Thyroid gland (tissue), 4 donors: Measurements from ENCODE around the gene COQ8A. TPM values are rescaled to one million over a fixed set of nuclear protein-coding genes. Genes with fewer than 3 reads are reported as not detected.

Experiments
- DNase-seq, 2 donors: peaks; one replicate each; pipeline ENCODE4 v3.0.0-alpha.2; 2019
- H3K27ac ChIP-seq, 3 donors: fragments of 200-600 bp; sonication (generic); 1 replicate in 2 of 3; 2 replicates in 1 of 3; pipeline ENCODE4 v1.5.1; 2016 to 2019; ENCODE audit warnings: mild to moderate bottlenecking in 1 of 3, moderate library complexity in 1 of 3
- H3K27me3 ChIP-seq: fragments of 200-600 bp; sonication (generic); one replicate; pipeline ENCODE4 v1.5.1; 2019
- H3K36me3 ChIP-seq, 2 donors: fragments of 200-600 bp; sonication (generic); one replicate each; pipeline ENCODE4 v1.5.1; 2016 to 2019
- H3K4me1 ChIP-seq, 2 donors: fragments of 200-600 bp; sonication (generic); one replicate each; pipeline ENCODE4 v1.5.1; 2017 to 2019
- H3K4me3 ChIP-seq, 3 donors: fragments of 200-600 bp; sonication (generic); replicated peaks in 1 of 3; 1 replicate in 2 of 3; 2 replicates in 1 of 3; pipeline ENCODE4 v1.5.1; 2016; ENCODE audit warnings: mild to moderate bottlenecking in 1 of 3
- H3K9me3 ChIP-seq: fragments of 200-600 bp; sonication (generic); one replicate; pipeline ENCODE4 v1.5.1; 2017
- POLR2A ChIP-seq, 2 donors: fragments of 450-650 bp; IDR thresholded peaks; one replicate each; pipeline ENCODE4 v1.6.1; 2017; ENCODE audit warnings: antibody characterized with exemption in 2 of 2, mild to moderate bottlenecking in 2 of 2, moderate library complexity in 1 of 2
- WGBS, 2 donors: methylation state at CpG; one replicate each; pipeline ENCODE4 v1.1.5; 2017; 5-methylcytosine and 5-hydroxymethylcytosine counted together
- intact Hi-C: fragments of 100-400 bp; cut with DNase I; formaldehyde crosslinking; loops from one replicate; pipeline ENCODE4 v1.15.1; 2023
- total RNA-seq, 4 donors: library from RNA; depleted of rRNA; stranded (reverse); fragments of >200 nt; gene quantifications; one replicate each; pipeline ENCODE4 v1.2.3, GENCODE V29; 2016
- TF ChIP-seq, protein P1 (sequence below), 6 experiments: fragments of 200-600 bp in 3 of 6; fragments of 450-650 bp in 3 of 6; sonication (generic) in 3 of 6; IDR thresholded peaks; one replicate each; pipeline ENCODE4 v1.5.1; 2016 to 2019; ENCODE audit warnings: antibody characterized with exemption in 6 of 6, mild to moderate bottlenecking in 2 of 6, inconsistent platforms in 1 of 6, moderate library complexity in 1 of 6

The COQ8A gene
- total RNA-seq, 4 donors from 2014 or later: 25.1 to 35.9 (median 30.1) TPM

DNA sequence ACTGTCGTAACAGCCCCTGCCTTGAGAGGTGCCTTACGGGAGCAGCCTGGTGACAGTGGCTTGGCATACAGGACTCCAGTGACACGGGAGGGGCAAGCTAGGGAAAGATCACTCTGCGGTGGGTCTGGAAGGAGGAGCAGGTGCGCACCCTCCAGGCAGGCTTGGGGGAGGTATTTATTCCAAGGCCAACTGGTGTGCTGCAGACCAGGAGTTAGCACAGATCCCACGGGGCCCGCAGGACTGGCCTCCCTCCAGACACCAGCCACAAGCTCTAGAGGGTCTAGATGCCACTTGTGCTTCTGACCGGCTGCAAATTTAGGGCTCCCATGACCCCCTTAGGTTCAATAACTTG, 47.6 kb upstream of the COQ8A start:
- Histone ChIP-seq H3K4me1 (no peaks in the 10 kb centered on the region), H3K27me3 (no peaks in the 10 kb centered on the region), H3K4me3 (no peak overlapping the region), H3K9me3 (no peaks in the 10 kb centered on the region), H3K27ac (no peak overlapping the region), H3K36me3 (peaks cover 4 to 22% of the 10 kb centered on the region in 2 donors)
- TF ChIP-seq, protein P1, sequence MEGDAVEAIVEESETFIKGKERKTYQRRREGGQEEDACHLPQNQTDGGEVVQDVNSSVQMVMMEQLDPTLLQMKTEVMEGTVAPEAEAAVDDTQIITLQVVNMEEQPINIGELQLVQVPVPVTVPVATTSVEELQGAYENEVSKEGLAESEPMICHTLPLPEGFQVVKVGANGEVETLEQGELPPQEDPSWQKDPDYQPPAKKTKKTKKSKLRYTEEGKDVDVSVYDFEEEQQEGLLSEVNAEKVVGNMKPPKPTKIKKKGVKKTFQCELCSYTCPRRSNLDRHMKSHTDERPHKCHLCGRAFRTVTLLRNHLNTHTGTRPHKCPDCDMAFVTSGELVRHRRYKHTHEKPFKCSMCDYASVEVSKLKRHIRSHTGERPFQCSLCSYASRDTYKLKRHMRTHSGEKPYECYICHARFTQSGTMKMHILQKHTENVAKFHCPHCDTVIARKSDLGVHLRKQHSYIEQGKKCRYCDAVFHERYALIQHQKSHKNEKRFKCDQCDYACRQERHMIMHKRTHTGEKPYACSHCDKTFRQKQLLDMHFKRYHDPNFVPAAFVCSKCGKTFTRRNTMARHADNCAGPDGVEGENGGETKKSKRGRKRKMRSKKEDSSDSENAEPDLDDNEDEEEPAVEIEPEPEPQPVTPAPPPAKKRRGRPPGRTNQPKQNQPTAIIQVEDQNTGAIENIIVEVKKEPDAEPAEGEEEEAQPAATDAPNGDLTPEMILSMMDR (IDR thresholded peaks at IDR 0.05): no peak
- TF ChIP-seq POLR2A (IDR thresholded peaks at IDR 0.05): no peak
- intact Hi-C loops: no loop called here
- WGBS, 2 donors: 60 to 75% methylated on average over 7 to 8 of the region's 8 CpGs
- no peak for DNase-seq

DNA sequence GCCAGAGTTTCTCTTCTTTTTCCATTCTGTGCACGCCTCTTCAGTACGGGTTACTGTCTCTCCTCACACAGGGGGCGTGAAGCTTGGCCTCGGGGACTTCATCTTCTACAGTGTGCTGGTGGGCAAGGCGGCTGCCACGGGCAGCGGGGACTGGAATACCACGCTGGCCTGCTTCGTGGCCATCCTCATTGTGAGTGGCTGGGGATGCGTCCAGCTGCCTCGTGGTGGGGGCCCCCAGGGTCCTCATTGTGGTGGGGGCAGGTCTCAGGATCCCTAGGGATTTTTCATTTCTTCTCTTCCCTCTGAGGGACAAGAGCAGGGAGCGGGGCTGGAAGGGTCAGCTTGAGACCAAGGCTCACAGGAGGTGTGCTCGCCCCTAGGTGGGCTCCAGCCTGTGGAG, 46.2 kb upstream of the COQ8A start:
- Histone ChIP-seq H3K4me3 (no peak overlapping the region), H3K36me3 (peaks cover 4 to 22% of the 10 kb centered on the region in 2 donors), H3K27ac (no peak overlapping the region), H3K4me1 (no peaks in the 10 kb centered on the region), H3K27me3 (no peaks in the 10 kb centered on the region), H3K9me3 (no peaks in the 10 kb centered on the region)
- WGBS, 2 donors: 95 to 96% methylated on average over 13 of the region's 13 CpGs
- intact Hi-C loops: no loop called here
- TF ChIP-seq, protein P1 (IDR thresholded peaks at IDR 0.05): no peak
- no peak for TF ChIP-seq POLR2A (IDR thresholded peaks at IDR 0.05)
- no peak for DNase-seq

DNA sequence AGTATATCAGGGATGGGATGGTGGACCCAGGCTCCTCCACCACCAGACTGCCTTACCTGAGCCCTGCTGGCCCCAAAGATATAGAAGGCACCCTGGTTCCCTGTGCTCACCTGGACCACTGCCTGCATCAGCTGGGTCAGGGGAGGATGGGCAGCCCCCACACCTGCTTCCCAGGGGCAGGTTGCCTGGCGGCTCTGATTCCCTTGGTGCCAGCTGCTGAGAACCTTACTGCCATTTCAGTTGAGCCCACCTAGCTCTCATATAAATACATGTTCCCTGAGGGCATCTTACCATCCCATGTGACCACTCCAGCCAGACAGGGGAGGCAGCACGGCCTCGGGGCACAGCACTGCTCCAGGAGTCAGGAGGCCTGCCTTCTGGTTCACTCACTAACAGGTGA, 45.3 kb upstream of the COQ8A start:
- Histone ChIP-seq H3K4me3 (no peak overlapping the region), H3K27me3 (no peaks in the 10 kb centered on the region), H3K4me1 (no peaks in the 10 kb centered on the region), H3K36me3 (peaks cover 11 to 22% of the 10 kb centered on the region in 2 donors), H3K27ac (no peak overlapping the region), H3K9me3 (no peaks in the 10 kb centered on the region)
- TF ChIP-seq, protein P1 (IDR thresholded peaks at IDR 0.05): no peak
- no peak for TF ChIP-seq POLR2A (IDR thresholded peaks at IDR 0.05)
- intact Hi-C loops: no loop called here
- WGBS, 2 donors: 85 to 95% methylated on average over 2 to 3 of the region's 3 CpGs
- no peak for DNase-seq

DNA sequence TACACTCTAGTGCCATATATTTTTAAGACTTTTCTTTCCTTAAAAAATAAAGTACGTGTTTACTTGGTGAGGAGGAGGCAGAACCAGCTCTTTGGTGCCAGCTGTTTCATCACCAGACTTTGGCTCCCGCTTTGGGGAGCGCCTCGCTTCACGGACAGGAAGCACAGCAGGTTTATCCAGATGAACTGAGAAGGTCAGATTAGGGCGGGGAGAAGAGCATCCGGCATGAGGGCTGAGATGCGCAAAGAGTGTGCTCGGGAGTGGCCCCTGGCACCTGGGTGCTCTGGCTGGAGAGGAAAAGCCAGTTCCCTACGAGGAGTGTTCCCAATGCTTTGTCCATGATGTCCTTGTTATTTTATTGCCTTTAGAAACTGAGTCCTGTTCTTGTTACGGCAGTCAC, 44.5 kb upstream of the COQ8A start:
- Histone ChIP-seq H3K9me3 (no peaks in the 10 kb centered on the region), H3K36me3 (peaks cover 14 to 22% of the 10 kb centered on the region in 2 donors), H3K27ac (no peak overlapping the region), H3K4me1 (no peaks in the 10 kb centered on the region), H3K4me3 (no peak overlapping the region), H3K27me3 (no peaks in the 10 kb centered on the region)
- 85 to 89% methylated on average over 11 of the region's 11 CpGs for WGBS, 2 donors
- TF ChIP-seq, protein P1 (IDR thresholded peaks at IDR 0.05): no peak
- TF ChIP-seq POLR2A (IDR thresholded peaks at IDR 0.05): no peak
- DNase-seq: no peak
- intact Hi-C loops: no loop called here

DNA sequence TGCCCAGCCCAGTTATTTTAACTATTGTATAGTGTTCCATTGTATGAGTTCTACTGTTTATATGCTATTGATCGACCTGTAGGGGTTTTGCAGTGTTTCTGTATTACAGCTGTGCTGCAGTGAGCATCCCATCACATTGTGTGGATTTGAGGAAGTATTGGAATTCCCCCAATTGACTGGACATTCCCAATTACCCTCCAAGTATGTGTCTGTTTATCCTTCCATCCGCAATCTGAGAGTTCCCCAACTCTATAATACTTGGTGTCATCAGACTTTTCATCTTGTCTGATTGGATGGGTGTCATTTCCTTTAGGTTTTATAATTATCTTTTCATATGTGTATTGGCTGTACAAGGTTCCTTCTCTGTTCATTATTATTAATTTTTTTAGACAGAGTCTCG, 41.8 kb upstream of the COQ8A start:
- H3K9me3 ChIP-seq: no peaks in the 10 kb centered on the region
- H3K27ac ChIP-seq: no peak overlapping the region
- no peak for DNase-seq
- no peaks in the 10 kb centered on the region for H3K27me3 ChIP-seq
- peaks cover 10 to 18% of the 10 kb centered on the region in 2 donors for H3K36me3 ChIP-seq
- WGBS, 2 donors: 90 to 98% methylated on average over 3 of the region's 3 CpGs
- no peaks in the 10 kb centered on the region for H3K4me1 ChIP-seq
- intact Hi-C loops: no loop called here
- H3K4me3 ChIP-seq: no peak overlapping the region
- TF ChIP-seq, protein P1 (IDR thresholded peaks at IDR 0.05): no peak
- no peak for TF ChIP-seq POLR2A (IDR thresholded peaks at IDR 0.05)
